ENCODE results near the gene SLFNL1. TPM values are rescaled to one million over a fixed set of nuclear protein-coding genes. Genes with fewer than 3 reads are reported as not detected.

The SLFNL1 gene
- total RNA-seq, 1 experiment from 2014 or later, result 0.11 TPM

- H2AFZ ChIP-seq (ENCODE audit: low read length), result no peak overlapping the region
- peak overlapping the region; percentile 69 for H3K18ac ChIP-seq (ENCODE audit: insufficient read length, low read depth, low read length)
- H3K27ac Mint-ChIP-seq, result peak overlapping the region; percentile 34 to 86 (median 36); a peak in 6 of 7 replicates
- peak overlapping the region; percentile 79 to 85 for H3K4me3 Mint-ChIP-seq
- peak overlapping the region; percentile 98 for H3K4me2 ChIP-seq (ENCODE audit: insufficient read depth, insufficient read length, low read length)
- H4K20me1 ChIP-seq (ENCODE audit: control insufficient read depth, insufficient read depth, insufficient read length), result no peaks in the 10 kb centered on the region
- H3K23ac ChIP-seq (ENCODE audit: insufficient read length, low read depth, low read length), result no peak overlapping the region
- TF ChIP-seq CTCF (conservative IDR thresholded peaks at IDR 0.05), result no peak
- no peak overlapping the region for H4K5ac ChIP-seq (ENCODE audit: insufficient read length, low read depth, low read length)
- no peak overlapping the region for H4K91ac ChIP-seq (ENCODE audit: insufficient read length, low read depth, low read length)
- peaks cover 7% of the 10 kb centered on the region for H3K23me2 ChIP-seq (ENCODE audit: insufficient read length, low read depth, low read length, poor library complexity, severe bottlenecking)
- no peaks in the 10 kb centered on the region for H3K27me3 ChIP-seq (ENCODE audit: insufficient read depth, low read length)
- H3K4me1 Mint-ChIP-seq, result peaks cover 18 to 24% of the 10 kb centered on the region in 2 experiments
- H3K27me3 Mint-ChIP-seq (ENCODE audit: low read depth), result no peaks in the 10 kb centered on the region
- peak; percentile 45 for DNase-seq
- no peak overlapping the region for H3K56ac ChIP-seq (ENCODE audit: insufficient read length, low read depth, low read length)
- no CpG with 5 or more reads among the region's 27 CpGs for WGBS (ENCODE audit: extremely low coverage, insufficient read length, low lambda C conversion rate)
- H3K9me3 ChIP-seq (ENCODE audit: control insufficient read depth, low read depth, low read length), result no peaks in the 10 kb centered on the region
- H3K4ac ChIP-seq (ENCODE audit: low read depth, low read length), result no peak overlapping the region
- H3K9ac ChIP-seq (ENCODE audit: extremely low read depth, insufficient read length, low read length), result peak overlapping the region; percentile 81
- no peak overlapping the region for H3T11ph ChIP-seq (ENCODE audit: low read length)
- H3K27ac ChIP-seq (ENCODE audit: insufficient read length, low read depth, low read length), result no peak overlapping the region
- H3K4me1 ChIP-seq (ENCODE audit: insufficient read depth, low read length), result peaks cover 6% of the 10 kb centered on the region
- no peak overlapping the region for H2BK20ac ChIP-seq (ENCODE audit: low read depth, low read length, poor library complexity, severe bottlenecking)
- no peaks in the 10 kb centered on the region for H3K79me1 ChIP-seq (ENCODE audit: insufficient read depth, low read depth, low read length, poor library complexity, severe bottlenecking)
- no peak overlapping the region for H2AK5ac ChIP-seq (ENCODE audit: insufficient read length, low read length)
- no peak overlapping the region for H2BK120ac ChIP-seq (ENCODE audit: low read depth, low read length, poor library complexity, severe bottlenecking)
- no peak overlapping the region for H2BK15ac ChIP-seq (ENCODE audit: low read depth, low read length)
- H2BK12ac ChIP-seq (ENCODE audit: insufficient read length, low read depth, low read length), result no peak overlapping the region
- H4K8ac ChIP-seq (replicated peaks; ENCODE audit: insufficient read length, low read depth, low read length), result no peak overlapping the region
- no peak overlapping the region for H2BK5ac ChIP-seq (ENCODE audit: insufficient read length, low read length)
- peaks cover 18 to 30% (median 26%) of the 10 kb centered on the region in 3 experiments; a peak in 6 of 7 replicates for H3K36me3 Mint-ChIP-seq (ENCODE audit: insufficient read depth in 1 of 3, low read depth in 3 of 3)
- peak overlapping the region; percentile 90 for H3K14ac ChIP-seq (ENCODE audit: insufficient read depth, low read length)
- no peaks in the 10 kb centered on the region for H3K9me3 Mint-ChIP-seq
- H3K79me2 ChIP-seq (ENCODE audit: insufficient read depth, low read length), result peaks cover 20% of the 10 kb centered on the region; the same call in 1 of the 2 replicates
These were observed 40.9 kb downstream of the SLFNL1 start for GRCh38 chr1:40980453-40981121.

All from H9 (cell line).